Hindlimb muscle (tissue), 1 donor: ENCODE data around the gene WDR86. TPM values are rescaled to one million over a fixed set of nuclear protein-coding genes. Genes with fewer than 3 reads are reported as not detected.

ENCODE experiments used
- DNase-seq: peaks from one replicate; pipeline ENCODE4 v3.0.0-alpha.2; 2013
- polyA plus RNA-seq: library from polyadenylated mRNA; unstranded; fragments of 120-200 nt; gene quantifications from one replicate; pipeline ENCODE4 v1.2.1, GENCODE V29; 2013; ENCODE audit not compliant: insufficient read length

WDR86 gene
- polyA plus RNA-seq, 1 donor = 9.8 TPM

- DNase-seq = no peak
Measured at GRCh38 chr7:151406051-151406875, 3.6 kb downstream of the WDR86 start.

GRCh38 chr7:151405588-151405987 is 4.2 kb downstream of the WDR86 start:
- DNase-seq = no peak

GRCh38 chr7:151405056-151405455 is 4.8 kb downstream of the WDR86 start:
- DNase-seq = no peak

- DNase-seq = no peak
Measured at GRCh38 chr7:151404216-151405011, 5.4 kb downstream of the WDR86 start.

- no peak for DNase-seq
Measured at GRCh38 chr7:151403764-151404163, 6.1 kb downstream of the WDR86 start.

- DNase-seq = no peak
Measured at GRCh38 chr7:151402029-151402835, 7.6 kb downstream of the WDR86 start.

- DNase-seq = no peak
Measured at GRCh38 chr7:151400626-151401315, 9.1 kb downstream of the WDR86 start.

- DNase-seq = no peak
Measured at GRCh38 chr7:151399906-151400305, 9.9 kb downstream of the WDR86 start.

GRCh38 chr7:151399305-151399601 is 10.6 kb downstream of the WDR86 start:
- DNase-seq = no peak

- DNase-seq = no peak
Measured at GRCh38 chr7:151398446-151399304, 11.2 kb downstream of the WDR86 start.

GRCh38 chr7:151397026-151397425 is 12.8 kb downstream of the WDR86 start:
- DNase-seq = no peak

- no peak for DNase-seq
Measured at GRCh38 chr7:151396328-151396970, 13.4 kb downstream of the WDR86 start.

- no peak for DNase-seq
Measured at GRCh38 chr7:151395036-151395367, 14.8 kb downstream of the WDR86 start.

- no peak for DNase-seq
Measured at GRCh38 chr7:151394076-151395035, 15.5 kb downstream of the WDR86 start.

GRCh38 chr7:151393031-151393977 is 16.5 kb downstream of the WDR86 start:
- DNase-seq = no peak

GRCh38 chr7:151392426-151392825 is 17.4 kb downstream of the WDR86 start:
- no peak for DNase-seq

- DNase-seq = no peak
Measured at GRCh38 chr7:151392002-151392401, 17.8 kb downstream of the WDR86 start.

- DNase-seq = no peak
Measured at GRCh38 chr7:151391358-151391730, 18.5 kb downstream of the WDR86 start.
